GM10266 (cell line): ENCODE data around the gene DOK7.

Source experiments
- DNase-seq: peaks from one replicate; pipeline ENCODE4 v3.0.0; 2012; ENCODE audit errors: extremely low spot score
- CTCF ChIP-seq: IDR thresholded peaks from 2 replicates; pipeline ENCODE4 v1.5.1; 2012; ENCODE audit warnings: mild to moderate bottlenecking, low read depth; ENCODE audit not compliant: control insufficient read depth, insufficient read depth; ENCODE audit errors: missing control alignments

DOK7 gene

GRCh38 chr4:3442959-3443749 lies 20.0 kb upstream of the DOK7 start:
- peak; percentile 97 for TF ChIP-seq CTCF
- DNase-seq, result peak; percentile 95

GRCh38 chr4:3443750-3444309 lies 19.3 kb upstream of the DOK7 start:
- DNase-seq, result no peak
- TF ChIP-seq CTCF, result no peak

DNA sequence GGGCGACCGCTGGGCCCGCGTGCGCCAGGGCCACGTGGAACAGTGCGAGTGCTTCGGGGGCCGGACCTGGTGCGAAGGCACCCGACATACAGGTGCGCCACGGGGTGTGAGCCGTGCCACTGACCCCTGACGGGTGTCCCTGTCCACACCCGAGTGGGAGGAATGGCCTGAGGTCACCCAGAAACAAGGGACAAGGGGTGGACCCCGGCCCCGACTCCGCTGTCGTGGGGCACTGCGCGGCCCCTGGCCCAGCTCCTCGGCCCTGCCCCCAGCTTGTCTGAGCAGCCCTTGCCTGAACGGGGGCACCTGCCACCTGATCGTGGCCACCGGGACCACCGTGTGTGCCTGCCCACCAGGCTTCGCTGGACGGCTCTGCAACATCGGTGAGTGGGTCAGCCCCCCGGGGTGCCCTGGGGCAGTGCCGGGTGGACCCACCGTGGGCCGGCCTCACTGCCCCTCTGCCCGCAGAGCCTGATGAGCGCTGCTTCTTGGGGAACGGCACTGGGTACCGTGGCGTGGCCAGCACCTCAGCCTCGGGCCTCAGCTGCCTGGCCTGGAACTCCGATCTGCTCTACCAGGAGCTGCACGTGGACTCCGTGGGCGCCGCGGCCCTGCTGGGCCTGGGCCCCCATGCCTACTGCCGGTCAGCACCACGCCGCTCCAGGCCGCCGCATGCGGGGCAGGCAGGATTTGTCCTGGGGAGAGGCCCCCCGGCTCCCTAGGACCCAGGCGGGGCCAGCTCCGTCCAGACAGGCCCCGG lies 18.6 kb upstream of the DOK7 start:
- DNase-seq, result no peak

GRCh38 chr4:3445111-3445820 lies 17.8 kb upstream of the DOK7 start:
- no peak for TF ChIP-seq CTCF
- no peak for DNase-seq

More for the DNA sequence above, 18.6 kb upstream of the DOK7 start:
- no peak for TF ChIP-seq CTCF

DNA sequence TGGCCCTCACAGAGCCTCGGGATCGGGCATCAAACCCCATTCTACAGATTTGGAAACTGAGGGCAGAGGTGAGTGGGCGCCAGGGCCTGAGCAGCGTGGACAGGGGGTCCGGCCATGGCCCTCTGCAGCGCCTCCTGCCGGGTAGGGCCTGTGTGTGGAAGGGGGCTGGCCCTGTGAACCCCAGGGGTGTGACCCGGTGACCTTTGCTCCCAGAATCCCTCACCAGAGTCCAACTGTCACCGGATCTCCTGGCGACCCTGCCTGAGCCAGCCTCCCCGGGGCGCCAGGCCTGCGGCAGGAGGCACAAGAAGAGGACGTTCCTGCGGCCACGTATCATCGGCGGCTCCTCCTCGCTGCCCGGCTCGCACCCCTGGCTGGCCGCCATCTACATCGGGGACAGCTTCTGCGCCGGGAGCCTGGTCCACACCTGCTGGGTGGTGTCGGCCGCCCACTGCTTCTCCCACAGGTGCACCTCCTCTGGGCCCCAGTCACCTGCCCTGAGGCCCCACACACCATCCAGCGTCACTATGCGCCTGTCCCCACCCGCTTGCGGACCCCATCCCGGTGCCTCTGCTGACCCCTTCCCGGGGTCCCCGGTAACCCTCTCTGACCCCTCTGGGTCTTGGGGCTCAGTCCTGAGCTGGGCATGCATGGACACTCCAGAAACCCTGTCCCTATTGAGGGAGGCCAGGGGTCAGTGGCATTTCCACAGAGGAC lies 17.1 kb upstream of the DOK7 start:
- no peak for DNase-seq

More for the DNA sequence above, 17.1 kb upstream of the DOK7 start:
- no peak for TF ChIP-seq CTCF
